ENCODE data around the gene NAA80.
"Not testable (repeated sequence)": the region's sequence is repeated elsewhere in the genome, so short reads cannot be mapped to it uniquely, and the experiment has no call there.

GRCh38 chr3:50284121-50284520 is 15.1 kb downstream of the NAA80 start:
- TF ChIP-seq, protein P1, sequence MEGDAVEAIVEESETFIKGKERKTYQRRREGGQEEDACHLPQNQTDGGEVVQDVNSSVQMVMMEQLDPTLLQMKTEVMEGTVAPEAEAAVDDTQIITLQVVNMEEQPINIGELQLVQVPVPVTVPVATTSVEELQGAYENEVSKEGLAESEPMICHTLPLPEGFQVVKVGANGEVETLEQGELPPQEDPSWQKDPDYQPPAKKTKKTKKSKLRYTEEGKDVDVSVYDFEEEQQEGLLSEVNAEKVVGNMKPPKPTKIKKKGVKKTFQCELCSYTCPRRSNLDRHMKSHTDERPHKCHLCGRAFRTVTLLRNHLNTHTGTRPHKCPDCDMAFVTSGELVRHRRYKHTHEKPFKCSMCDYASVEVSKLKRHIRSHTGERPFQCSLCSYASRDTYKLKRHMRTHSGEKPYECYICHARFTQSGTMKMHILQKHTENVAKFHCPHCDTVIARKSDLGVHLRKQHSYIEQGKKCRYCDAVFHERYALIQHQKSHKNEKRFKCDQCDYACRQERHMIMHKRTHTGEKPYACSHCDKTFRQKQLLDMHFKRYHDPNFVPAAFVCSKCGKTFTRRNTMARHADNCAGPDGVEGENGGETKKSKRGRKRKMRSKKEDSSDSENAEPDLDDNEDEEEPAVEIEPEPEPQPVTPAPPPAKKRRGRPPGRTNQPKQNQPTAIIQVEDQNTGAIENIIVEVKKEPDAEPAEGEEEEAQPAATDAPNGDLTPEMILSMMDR (IDR thresholded peaks at IDR 0.05): not testable (repeated sequence)
- not testable (repeated sequence) for TF ChIP-seq POLR2A (IDR thresholded peaks at IDR 0.05)
